ENCODE measurements around the gene UBXN7. TPM values are rescaled to one million over a fixed set of nuclear protein-coding genes. Genes with fewer than 3 reads are reported as not detected.
A peak's percentile ranks its signal among the peaks of the same experiment; 100 is the strongest.
"Not testable (repeated sequence)": the region's sequence is repeated elsewhere in the genome, so short reads cannot be mapped to it uniquely, and the experiment has no call there.

The UBXN7 gene
- total RNA-seq, 1 experiment from 2014 or later = 61.7 TPM

GRCh38 chr3:196445391-196445790 lies 13.2 kb upstream of the UBXN7 start:
- H3K4me3 ChIP-seq (ENCODE audit: low read depth in 2 of 2, low read length in 2 of 2); H3K4me1 ChIP-seq (ENCODE audit: control insufficient read depth, insufficient read depth, low read length); H3K36me3 ChIP-seq (ENCODE audit: control insufficient read depth, insufficient read depth, low read length); in situ Hi-C loops (cut with HindIII; ENCODE audit: low pct_unique_long_range_greater_than_20kb, low sequenced_read_pairs); BruUV-seq (replicated peaks); ATAC-seq; H3K27ac ChIP-seq (ENCODE audit: low read length); DNase-seq (ENCODE audit: low read depth, low spot score); CTCF ChIA-PET; H3K9me3 ChIP-seq (ENCODE audit: control insufficient read depth, insufficient read depth, low read depth, low read length); intact Hi-C loops (cut with micrococcal nuclease; ENCODE audit: unreplicated experiment); H3K27me3 ChIP-seq (ENCODE audit: control insufficient read depth, insufficient read depth, low read length); POLR2A ChIA-PET: not testable (repeated sequence)

DNA sequence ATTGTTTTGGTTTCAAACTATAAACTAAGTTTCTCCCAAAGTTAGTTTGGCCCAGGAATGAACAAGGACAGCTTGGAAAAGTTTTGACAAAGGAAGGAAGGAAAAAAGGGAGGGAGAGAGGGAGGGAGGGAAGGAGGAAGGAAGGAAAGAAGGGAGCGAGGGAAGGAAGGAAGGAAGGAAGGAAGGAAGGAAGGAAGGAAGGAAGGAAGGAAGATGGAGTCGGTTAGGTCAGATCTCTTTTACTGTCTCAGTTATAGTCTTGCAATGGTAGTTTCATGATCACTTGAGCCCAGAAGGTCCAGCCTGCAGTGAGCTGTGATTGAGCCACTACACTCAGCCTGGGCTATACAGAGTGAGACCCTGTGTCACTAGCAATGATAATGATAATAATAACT lies 12.3 kb upstream of the UBXN7 start:
- TF ChIP-seq REST (IDR thresholded peaks at IDR 0.05; ENCODE audit: insufficient read depth in 1 of 2, low read depth in 2 of 2, low read length in 1 of 2) (no peak), CTCF (IDR thresholded peaks at IDR 0.05) (no peak), POLR2AphosphoS5 (IDR thresholded peaks at IDR 0.05; ENCODE audit: low read depth, low read length) (no peak), SIN3A (IDR thresholded peaks at IDR 0.05; ENCODE audit: borderline replicate concordance, insufficient read depth, low read depth, low read length) (no peak), TCF7L2 (IDR thresholded peaks at IDR 0.05; ENCODE audit: low read depth, low read length) (no peak)
- H3K4me1 ChIP-seq (ENCODE audit: control insufficient read depth, insufficient read depth, low read length) = no peaks in the 10 kb centered on the region
- DNase-seq (ENCODE audit: low read depth, low spot score) (no peak), ATAC-seq (0 out of 2 replicates have a peak, but pooled peaks have one; percentile 40)
- in situ Hi-C loops (cut with HindIII; ENCODE audit: low pct_unique_long_range_greater_than_20kb, low sequenced_read_pairs) (no loop called here), intact Hi-C loops (cut with micrococcal nuclease; ENCODE audit: unreplicated experiment) (no loop called here)
- no peaks in the 10 kb centered on the region for H3K9me3 ChIP-seq (ENCODE audit: control insufficient read depth, insufficient read depth, low read depth, low read length)
- BruUV-seq (replicated peaks) = no TSS peak
- no peaks in the 10 kb centered on the region for H3K27me3 ChIP-seq (ENCODE audit: control insufficient read depth, insufficient read depth, low read length)
- H3K36me3 ChIP-seq (ENCODE audit: control insufficient read depth, insufficient read depth, low read length) = no peaks in the 10 kb centered on the region
- no peak overlapping the region for H3K27ac ChIP-seq (ENCODE audit: low read length)
- no peak overlapping the region for H3K4me3 ChIP-seq (ENCODE audit: low read depth in 2 of 2, low read length in 2 of 2)
- POLR2A ChIA-PET = no interaction called here
- CTCF ChIA-PET = no interaction called here

- Histone ChIP-seq H3K9me3 (ENCODE audit: control insufficient read depth, insufficient read depth, low read depth, low read length) (no peaks in the 10 kb centered on the region), H3K27me3 (ENCODE audit: control insufficient read depth, insufficient read depth, low read length) (no peaks in the 10 kb centered on the region), H3K36me3 (ENCODE audit: control insufficient read depth, insufficient read depth, low read length) (no peaks in the 10 kb centered on the region), H3K4me1 (ENCODE audit: control insufficient read depth, insufficient read depth, low read length) (no peaks in the 10 kb centered on the region), H3K4me3 (ENCODE audit: low read depth in 2 of 2, low read length in 2 of 2) (no peak overlapping the region), H3K27ac (ENCODE audit: low read length) (no peak overlapping the region)
- TF ChIP-seq REST (IDR thresholded peaks at IDR 0.05; ENCODE audit: insufficient read depth in 1 of 2, low read depth in 2 of 2, low read length in 1 of 2) (no peak), POLR2AphosphoS5 (IDR thresholded peaks at IDR 0.05; ENCODE audit: low read depth, low read length) (no peak), SIN3A (IDR thresholded peaks at IDR 0.05; ENCODE audit: borderline replicate concordance, insufficient read depth, low read depth, low read length) (no peak)
- BruUV-seq (replicated peaks) = no TSS peak
- in situ Hi-C loops (cut with HindIII; ENCODE audit: low pct_unique_long_range_greater_than_20kb, low sequenced_read_pairs) (no loop called here), intact Hi-C loops (cut with micrococcal nuclease; ENCODE audit: unreplicated experiment) (no loop called here)
- ATAC-seq = 0 out of 2 replicates have a peak, but pooled peaks have one; percentile 61
- ChIA-PET POLR2A (no interaction called here), CTCF (interaction anchor here (0.6 kb wide), 1 partner anchor 31 kb away, joined by 10 read pairs; no protein-coding TSS in a partner anchor)
- no peak for DNase-seq (ENCODE audit: low read depth, low spot score)
These were observed 8.5 kb upstream of the UBXN7 start for GRCh38 chr3:196440696-196441095.
